Activated CD4-positive, alpha-beta memory T cell treated with anti-CD3 and anti-CD28 coated beads for 36 hours (primary cell): ENCODE data around the gene GMDS. TPM values are rescaled to one million over a fixed set of nuclear protein-coding genes. Genes with fewer than 3 reads are reported as not detected.

Experiments used
- CTCF ChIA-PET: fragments of 350-600 bp; sonication (Branson Sonifier 250); formaldehyde crosslinking; loops from one replicate; lab custom pipeline; 2021; ENCODE audit warnings: antibody characterized with exemption, inconsistent platforms; lab: Charles Lee
- POLR2A ChIA-PET: fragments of 350-600 bp; sonication (Branson Sonifier 250); formaldehyde crosslinking; loops from one replicate; lab custom pipeline; 2021; ENCODE audit warnings: antibody characterized with exemption; lab: Charles Lee
- DNase-seq: peaks from one replicate; pipeline ENCODE4 v3.0.0-alpha.2; 2020
- H3K27ac Mint-ChIP-seq: one replicate; pipeline ENCODE4 v1.8.0; 2021; ENCODE audit warnings: mixed read lengths
- H3K27me3 Mint-ChIP-seq: one replicate; pipeline ENCODE4 v1.8.0; 2021; ENCODE audit warnings: mixed read lengths
- H3K36me3 Mint-ChIP-seq: one replicate; pipeline ENCODE4 v1.8.0; 2021; ENCODE audit warnings: mixed read lengths
- H3K4me1 Mint-ChIP-seq: one replicate; pipeline ENCODE4 v1.8.0; 2021; ENCODE audit warnings: low read depth, mixed read lengths
- H3K4me3 Mint-ChIP-seq: one replicate; pipeline ENCODE4 v1.8.0; 2021; ENCODE audit warnings: mild to moderate bottlenecking, mixed read lengths
- H3K9me3 Mint-ChIP-seq: one replicate; pipeline ENCODE4 v1.8.0; 2021; ENCODE audit warnings: mixed read lengths
- intact Hi-C: fragments of 100-400 bp; cut with micrococcal nuclease; formaldehyde crosslinking; loops from one replicate; pipeline ENCODE4 v1.15.1; 2023
- total RNA-seq, 2 experiments: library from RNA; stranded (reverse); gene quantifications; one replicate each; pipeline ENCODE4 v1.2.3, GENCODE V29; 2021

GMDS gene
- total RNA-seq, 2 experiments from 2014 or later, result 34.7 to 36.4 TPM

GRCh38 chr6:2166717-2167116 lies 78.7 kb downstream of the GMDS start:
- no peak overlapping the region for H3K27ac Mint-ChIP-seq
- peaks cover 19% of the 10 kb centered on the region for H3K4me1 Mint-ChIP-seq
- no peak for DNase-seq
- no peaks in the 10 kb centered on the region for H3K36me3 Mint-ChIP-seq
- ChIA-PET POLR2A (no interaction called here), CTCF (interaction anchor here (0.5 kb wide), 1 partner anchor 60 kb away, joined by 3 read pairs; no protein-coding TSS in a partner anchor)
- intact Hi-C loops, result no loop called here
- H3K9me3 Mint-ChIP-seq, result no peaks in the 10 kb centered on the region
- H3K27me3 Mint-ChIP-seq, result no peaks in the 10 kb centered on the region
- no peak overlapping the region for H3K4me3 Mint-ChIP-seq

DNA sequence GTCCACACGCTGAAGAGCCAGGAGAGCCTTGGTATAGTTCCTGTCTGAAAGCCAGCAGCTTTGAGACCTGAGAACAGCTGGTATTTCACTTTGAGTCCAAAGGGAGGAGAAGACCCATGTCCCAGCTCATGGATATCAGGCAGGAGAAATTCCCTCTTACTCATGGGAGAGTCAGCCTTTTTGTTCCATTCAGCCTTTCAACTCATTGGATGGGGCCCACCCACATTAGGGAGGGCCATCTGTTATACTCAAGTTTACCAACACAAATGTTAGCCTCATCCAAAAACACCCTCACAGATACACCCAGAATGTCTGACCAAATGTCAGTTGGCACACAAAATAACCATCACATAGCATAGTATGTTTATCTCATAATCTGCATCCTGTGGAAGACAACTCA lies 80.1 kb downstream of the GMDS start:
- H3K9me3 Mint-ChIP-seq, result no peaks in the 10 kb centered on the region
- CTCF ChIA-PET, result interaction anchor here (0.5 kb wide), 1 partner anchor 30 kb away, joined by 3 read pairs; no protein-coding TSS in a partner anchor
- POLR2A ChIA-PET, result no interaction called here
- peaks cover 22% of the 10 kb centered on the region for H3K4me1 Mint-ChIP-seq
- H3K4me3 Mint-ChIP-seq, result no peak overlapping the region
- intact Hi-C loops, result no loop called here
- H3K27ac Mint-ChIP-seq, result no peak overlapping the region
- no peaks in the 10 kb centered on the region for H3K36me3 Mint-ChIP-seq
- H3K27me3 Mint-ChIP-seq, result no peaks in the 10 kb centered on the region
- DNase-seq, result no peak

DNA sequence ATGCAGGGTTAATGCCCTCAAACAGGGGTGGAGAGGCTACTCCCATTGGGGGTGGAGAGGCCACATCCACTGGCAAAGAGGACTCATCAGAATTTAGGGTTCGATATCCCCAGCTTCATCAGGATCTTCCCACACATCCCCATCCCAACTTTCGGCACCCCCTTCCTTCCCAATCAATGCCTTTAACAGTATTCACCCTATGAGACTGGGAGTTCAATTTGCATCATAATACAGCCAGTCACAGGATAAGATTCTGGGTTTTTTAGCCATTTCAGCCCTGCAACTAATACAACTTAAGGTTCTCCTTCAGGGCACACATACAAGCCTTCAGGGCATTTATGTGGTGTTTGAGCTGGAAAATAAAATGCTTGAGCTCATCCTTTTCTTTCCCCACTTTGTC lies 80.9 kb downstream of the GMDS start:
- Mint-ChIP-seq H3K4me3 (no peak overlapping the region), H3K4me1 (peaks cover 22% of the 10 kb centered on the region), H3K36me3 (no peaks in the 10 kb centered on the region), H3K9me3 (no peaks in the 10 kb centered on the region), H3K27ac (no peak overlapping the region), H3K27me3 (no peaks in the 10 kb centered on the region)
- CTCF ChIA-PET, result no interaction called here
- intact Hi-C loops, result loop anchor here (5.0 kb wide), 2 partner anchors 37 to 52 kb away; no protein-coding TSS in a partner anchor
- POLR2A ChIA-PET, result no interaction called here
- DNase-seq, result no peak

DNA sequence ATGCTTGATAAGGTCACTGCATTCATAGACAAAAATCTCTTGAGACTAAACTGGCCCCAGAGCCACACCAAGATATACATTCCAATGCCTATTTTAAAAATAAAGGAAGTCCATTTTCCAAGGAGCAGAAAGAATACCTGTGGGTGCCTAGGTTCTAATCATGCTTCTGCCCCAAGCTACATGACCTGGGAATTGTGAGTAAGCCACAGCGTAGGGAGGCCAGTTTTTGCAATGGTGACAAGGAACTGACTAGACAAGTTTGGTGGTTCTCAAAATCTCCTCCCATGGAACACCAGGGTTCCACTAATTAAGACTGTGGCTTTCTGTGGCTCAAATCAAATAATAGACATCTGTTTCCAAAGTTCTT lies 83.3 kb downstream of the GMDS start:
- peaks cover 37% of the 10 kb centered on the region for H3K4me1 Mint-ChIP-seq
- no peak overlapping the region for H3K27ac Mint-ChIP-seq
- no peaks in the 10 kb centered on the region for H3K36me3 Mint-ChIP-seq
- POLR2A ChIA-PET, result no interaction called here
- CTCF ChIA-PET, result no interaction called here
- H3K27me3 Mint-ChIP-seq, result no peaks in the 10 kb centered on the region
- intact Hi-C loops, result loop anchor here (5.0 kb wide), 2 partner anchors 35 to 50 kb away; no protein-coding TSS in a partner anchor
- no peak overlapping the region for H3K4me3 Mint-ChIP-seq
- H3K9me3 Mint-ChIP-seq, result no peaks in the 10 kb centered on the region
- no peak for DNase-seq

GRCh38 chr6:2158596-2159271 lies 86.7 kb downstream of the GMDS start:
- CTCF ChIA-PET, result interaction anchor here (0.9 to 1.5 kb wide), 2 partner anchors 9 to 50 kb away, joined by 3 to 4 read pairs; no protein-coding TSS in a partner anchor
- H3K4me3 Mint-ChIP-seq, result no peak overlapping the region
- intact Hi-C loops, result no loop called here
- no peaks in the 10 kb centered on the region for H3K9me3 Mint-ChIP-seq
- POLR2A ChIA-PET, result no interaction called here
- peaks cover 37% of the 10 kb centered on the region for H3K4me1 Mint-ChIP-seq
- DNase-seq, result peak; percentile 10
- no peaks in the 10 kb centered on the region for H3K27me3 Mint-ChIP-seq
- no peak overlapping the region for H3K27ac Mint-ChIP-seq
- H3K36me3 Mint-ChIP-seq, result no peaks in the 10 kb centered on the region

DNA sequence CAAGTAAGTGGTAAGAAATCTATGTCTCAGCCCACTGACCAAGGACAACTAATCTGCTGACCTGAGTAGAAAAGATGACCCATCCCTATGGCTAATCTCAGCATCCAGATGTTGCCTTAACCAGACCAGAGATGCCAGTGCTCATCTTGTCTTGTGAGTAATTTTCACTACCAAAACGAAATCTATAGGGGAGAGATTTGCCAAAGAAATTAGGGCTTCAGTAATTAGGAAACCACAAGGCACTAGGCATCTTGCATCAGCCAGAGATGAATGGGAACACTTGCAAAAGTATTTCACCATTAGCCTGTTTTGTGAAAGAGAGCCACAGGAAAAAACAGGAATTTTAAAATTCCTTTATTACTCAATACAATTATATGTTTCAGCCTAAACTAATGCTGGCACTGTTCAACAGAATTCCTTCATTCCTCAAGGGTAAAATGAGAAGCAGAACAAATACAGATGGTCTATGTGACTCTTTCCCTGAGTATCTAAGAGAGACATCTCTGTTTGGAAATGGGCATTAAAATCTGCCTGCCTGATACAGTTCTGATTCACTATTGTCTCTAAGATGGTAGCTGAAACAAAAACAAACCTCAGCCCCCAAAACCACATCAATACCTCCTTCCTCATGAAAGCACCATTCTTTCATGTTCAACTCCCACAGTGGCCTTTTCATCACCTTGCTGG lies 87.8 kb downstream of the GMDS start:
- no peak overlapping the region for H3K4me3 Mint-ChIP-seq
- H3K27me3 Mint-ChIP-seq, result no peaks in the 10 kb centered on the region
- peaks cover 29% of the 10 kb centered on the region for H3K4me1 Mint-ChIP-seq
- H3K36me3 Mint-ChIP-seq, result no peaks in the 10 kb centered on the region
- intact Hi-C loops, result no loop called here
- H3K9me3 Mint-ChIP-seq, result no peaks in the 10 kb centered on the region
- DNase-seq, result no peak
- ChIA-PET CTCF (interaction anchor here (1.5 kb wide), 1 partner anchor 51 kb away, joined by 3 read pairs; no protein-coding TSS in a partner anchor), POLR2A (no interaction called here)
- H3K27ac Mint-ChIP-seq, result no peak overlapping the region

- DNase-seq, result no peak
- Mint-ChIP-seq H3K9me3 (no peaks in the 10 kb centered on the region), H3K4me1 (peaks cover 15% of the 10 kb centered on the region), H3K36me3 (no peaks in the 10 kb centered on the region), H3K27ac (no peak overlapping the region), H3K4me3 (no peak overlapping the region), H3K27me3 (no peaks in the 10 kb centered on the region)
- intact Hi-C loops, result no loop called here
- ChIA-PET POLR2A (no interaction called here), CTCF (no interaction called here)
Measured at GRCh38 chr6:2155206-2155605, 90.2 kb downstream of the GMDS start.

GRCh38 chr6:2149361-2150006 lies 95.9 kb downstream of the GMDS start:
- CTCF ChIA-PET, result interaction anchor here (1.2 kb wide), 1 partner anchor 9 kb away, joined by 4 read pairs; no protein-coding TSS in a partner anchor
- intact Hi-C loops, result no loop called here
- Mint-ChIP-seq H3K4me1 (no peaks in the 10 kb centered on the region), H3K36me3 (no peaks in the 10 kb centered on the region), H3K27ac (no peak overlapping the region), H3K9me3 (no peaks in the 10 kb centered on the region), H3K4me3 (no peak overlapping the region), H3K27me3 (no peaks in the 10 kb centered on the region)
- no peak for DNase-seq
- POLR2A ChIA-PET, result interaction anchor here (0.6 kb wide), 1 partner anchor 1349 kb away, joined by 3 read pairs; no protein-coding TSS in a partner anchor

DNA sequence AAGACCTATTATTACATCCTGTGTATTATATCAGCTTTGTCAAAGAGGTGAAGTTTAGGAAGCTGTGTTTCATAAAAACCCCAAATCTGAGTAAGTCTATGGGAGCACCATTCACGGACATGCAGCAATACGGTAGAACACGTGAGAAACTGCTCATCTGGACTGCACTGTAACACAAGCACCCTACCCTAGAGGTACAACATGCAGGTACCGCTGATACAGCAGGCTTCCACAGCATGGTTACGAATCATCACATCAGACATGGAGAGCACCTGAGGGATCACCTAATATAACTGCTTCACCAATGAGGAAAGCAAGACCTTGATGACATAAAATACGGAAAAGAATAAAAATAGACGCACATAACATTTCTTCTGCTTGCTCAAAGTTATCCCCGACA lies 96.7 kb downstream of the GMDS start:
- Mint-ChIP-seq H3K27ac (no peak overlapping the region), H3K4me1 (no peaks in the 10 kb centered on the region)
- DNase-seq, result no peak

DNA sequence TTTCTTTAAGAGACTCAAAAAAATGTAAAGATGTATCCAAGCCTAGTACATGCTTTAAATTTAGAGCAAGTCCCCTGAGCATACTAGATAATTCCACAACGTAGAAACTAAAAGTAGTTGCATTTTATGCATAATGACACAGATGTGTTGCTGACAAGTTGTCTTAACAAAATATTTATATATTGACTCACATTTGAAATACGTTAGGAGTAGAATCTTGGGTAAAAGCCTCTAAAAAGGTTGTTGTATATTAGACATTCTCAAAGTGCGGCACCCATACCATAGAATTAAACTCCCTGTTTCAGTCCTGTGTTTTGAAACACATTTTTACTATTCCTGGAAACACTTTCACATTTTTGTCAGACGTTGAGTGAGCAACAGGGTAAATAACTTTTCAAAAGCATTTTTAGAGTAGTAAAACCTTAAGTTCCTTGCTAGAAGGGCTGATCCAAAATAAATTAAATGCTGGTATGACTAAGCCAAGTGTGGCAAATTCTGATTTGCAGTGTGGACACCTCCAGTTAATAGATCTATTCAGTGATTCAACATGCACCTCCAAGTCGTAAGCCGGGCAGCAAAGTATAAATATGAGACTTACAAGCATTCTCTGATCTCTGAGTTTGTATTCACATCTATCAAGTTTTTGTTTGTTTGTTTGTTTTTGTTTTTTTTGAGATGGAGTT lies 97.5 kb downstream of the GMDS start:
- Mint-ChIP-seq H3K27me3 (no peaks in the 10 kb centered on the region), H3K4me1 (no peaks in the 10 kb centered on the region), H3K36me3 (no peaks in the 10 kb centered on the region), H3K4me3 (no peak overlapping the region), H3K27ac (no peak overlapping the region), H3K9me3 (no peaks in the 10 kb centered on the region)
- ChIA-PET POLR2A (no interaction called here), CTCF (no interaction called here)
- intact Hi-C loops, result no loop called here
- DNase-seq, result no peak

More for the DNA sequence above, 96.7 kb downstream of the GMDS start:
- ChIA-PET CTCF (interaction anchor here (1.2 kb wide), 1 partner anchor 10 kb away, joined by 4 read pairs; no protein-coding TSS in a partner anchor), POLR2A (interaction anchor here (0.6 kb wide), 1 partner anchor 1350 kb away, joined by 3 read pairs; no protein-coding TSS in a partner anchor)
- Mint-ChIP-seq H3K36me3 (no peaks in the 10 kb centered on the region), H3K9me3 (no peaks in the 10 kb centered on the region), H3K4me3 (no peak overlapping the region), H3K27me3 (no peaks in the 10 kb centered on the region)
- intact Hi-C loops, result no loop called here

GRCh38 chr6:2147261-2147660 lies 98.1 kb downstream of the GMDS start:
- Mint-ChIP-seq H3K4me3 (no peak overlapping the region), H3K36me3 (no peaks in the 10 kb centered on the region), H3K27ac (no peak overlapping the region), H3K27me3 (no peaks in the 10 kb centered on the region), H3K4me1 (no peaks in the 10 kb centered on the region), H3K9me3 (no peaks in the 10 kb centered on the region)
- intact Hi-C loops, result no loop called here
- ChIA-PET CTCF (no interaction called here), POLR2A (no interaction called here)
- no peak for DNase-seq

GRCh38 chr6:2144210-2144609 lies 101.2 kb downstream of the GMDS start:
- H3K4me3 Mint-ChIP-seq, result no peak overlapping the region
- H3K4me1 Mint-ChIP-seq, result no peaks in the 10 kb centered on the region
- ChIA-PET CTCF (no interaction called here), POLR2A (no interaction called here)
- no peaks in the 10 kb centered on the region for H3K36me3 Mint-ChIP-seq
- intact Hi-C loops, result no loop called here
- no peak overlapping the region for H3K27ac Mint-ChIP-seq
- H3K27me3 Mint-ChIP-seq, result no peaks in the 10 kb centered on the region
- no peak for DNase-seq
- H3K9me3 Mint-ChIP-seq, result no peaks in the 10 kb centered on the region
